ENCODE results near the gene FAM234B.
A peak's percentile ranks its signal among the peaks of the same experiment; 100 is the strongest.

FAM234B gene, protein sequence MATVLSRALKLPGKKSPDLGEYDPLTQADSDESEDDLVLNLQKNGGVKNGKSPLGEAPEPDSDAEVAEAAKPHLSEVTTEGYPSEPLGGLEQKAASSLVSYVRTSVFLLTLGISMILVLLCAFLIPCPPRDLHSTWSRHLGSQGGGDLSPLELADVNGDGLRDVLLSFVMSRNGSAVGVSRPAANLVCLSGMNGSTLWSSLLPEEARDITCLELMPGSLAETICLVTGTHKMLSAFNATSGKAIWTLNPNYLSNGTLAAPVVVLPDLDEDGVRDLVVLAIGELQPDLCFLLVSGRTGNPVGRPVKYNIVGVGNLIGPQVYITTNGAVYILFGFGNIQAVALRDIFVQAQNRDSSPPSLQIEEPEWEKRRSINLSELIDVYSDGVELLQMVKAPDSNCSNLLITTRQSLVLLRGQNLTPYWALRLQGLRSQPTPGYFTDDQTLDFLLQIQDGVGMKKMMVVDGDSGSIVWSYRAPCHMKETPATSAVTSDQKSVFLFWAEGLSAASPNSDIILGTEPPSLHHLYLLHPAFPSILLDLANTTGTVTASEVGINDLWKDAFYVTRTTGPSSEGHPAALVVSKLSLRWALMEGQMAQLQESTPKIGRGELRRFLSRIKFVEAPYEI

GRCh38 chr12:13044002-13044905 is at the start of gene FAM234B:
Gene FAM234B (plus strand): TSS chr12:13044381. CDS start chr12:13044404, 23 bp downstream.
- 0 out of 2 replicates have a peak, but pooled peaks have one; percentile 19 for TF ChIP-seq CTCF (IDR thresholded peaks at IDR 0.05; ENCODE audit: borderline replicate concordance, insufficient read depth, low read depth, low read length)

DNA sequence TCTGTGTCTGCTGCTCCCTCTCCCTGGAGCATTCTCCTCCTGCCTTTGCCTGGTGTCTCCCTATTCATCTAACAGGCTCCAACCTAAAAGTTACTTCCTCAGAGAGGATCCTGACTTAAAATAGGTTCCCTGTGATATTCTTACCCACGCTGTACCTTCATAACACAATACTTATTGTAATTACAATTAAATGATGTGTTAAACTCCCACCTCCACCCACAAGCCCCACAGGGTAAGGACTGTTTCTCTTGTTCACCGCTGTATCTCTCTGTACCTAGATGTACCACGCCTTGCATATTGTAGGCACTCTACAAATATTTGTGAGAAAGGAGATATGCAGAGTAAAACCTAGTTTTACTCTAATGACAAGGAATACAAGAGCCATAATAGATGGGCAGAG is 49.1 kb upstream of the FAM234B start:
- no peak for TF ChIP-seq CTCF (IDR thresholded peaks at IDR 0.05; ENCODE audit: borderline replicate concordance, insufficient read depth, low read depth, low read length)
- H3K4me3 ChIP-seq (ENCODE audit: low read depth, low read length) = no peak overlapping the region

More at GRCh38 chr12:13044002-13044905, at the start of gene FAM234B:
- H3K4me3 ChIP-seq (ENCODE audit: low read depth, low read length) = peak within 1 kb of the TSS; percentile 74

DNA sequence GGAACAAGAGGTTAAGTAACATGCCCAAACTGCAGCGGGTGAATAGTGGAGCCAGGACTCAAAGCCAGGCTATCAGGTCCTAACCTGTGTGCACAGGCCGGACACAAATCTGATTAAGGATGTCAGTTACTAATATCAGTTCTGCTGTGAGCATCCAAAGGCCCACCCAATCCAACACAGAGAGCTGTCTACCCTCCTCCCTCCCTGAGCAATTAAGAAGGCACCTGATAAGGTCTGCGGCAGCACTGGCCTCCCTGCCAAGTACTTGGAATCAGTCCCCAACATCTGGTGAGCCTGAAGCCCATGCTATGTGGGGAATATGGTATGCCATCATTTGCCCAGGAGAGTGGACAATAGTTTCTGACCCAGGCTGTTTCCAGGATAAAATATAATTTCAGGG is 48.0 kb upstream of the FAM234B start:
- H3K4me3 ChIP-seq (ENCODE audit: low read depth, low read length) = no peak overlapping the region
- TF ChIP-seq CTCF (IDR thresholded peaks at IDR 0.05; ENCODE audit: borderline replicate concordance, insufficient read depth, low read depth, low read length) = no peak

GRCh38 chr12:12997156-12997555 is 47.0 kb upstream of the FAM234B start:
- no peak overlapping the region for H3K4me3 ChIP-seq (ENCODE audit: low read depth, low read length)
- no peak for TF ChIP-seq CTCF (IDR thresholded peaks at IDR 0.05; ENCODE audit: borderline replicate concordance, insufficient read depth, low read depth, low read length)

GRCh38 chr12:12997734-12998133 is 46.4 kb upstream of the FAM234B start:
- H3K4me3 ChIP-seq (ENCODE audit: low read depth, low read length) = no peak overlapping the region
- TF ChIP-seq CTCF (IDR thresholded peaks at IDR 0.05; ENCODE audit: borderline replicate concordance, insufficient read depth, low read depth, low read length) = no peak

DNA sequence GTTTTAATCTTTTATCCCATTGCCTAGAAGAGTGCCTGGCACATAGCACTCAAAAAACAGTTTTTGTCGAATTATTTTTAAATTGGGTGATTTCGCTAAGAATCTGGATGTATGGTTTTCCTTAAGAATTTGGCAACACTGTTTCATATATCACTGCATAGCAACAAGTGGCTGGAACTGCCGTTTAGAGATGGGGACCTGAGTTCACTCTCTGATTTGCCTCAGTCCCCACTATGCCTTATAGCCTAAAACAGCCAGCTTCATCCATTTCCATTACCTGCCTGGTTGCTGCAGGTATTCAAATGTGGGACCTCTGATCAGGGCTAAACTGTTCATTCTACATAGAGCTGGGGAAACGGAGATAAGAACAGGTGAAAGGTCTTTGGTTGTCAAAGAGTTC is 45.9 kb upstream of the FAM234B start:
- TF ChIP-seq CTCF (IDR thresholded peaks at IDR 0.05; ENCODE audit: borderline replicate concordance, insufficient read depth, low read depth, low read length) = no peak
- H3K4me3 ChIP-seq (ENCODE audit: low read depth, low read length) = no peak overlapping the region
